Posterior cingulate gyrus (tissue), 11 donors: ENCODE data around the gene STARD8.

Experiments used
- DNase-seq, 10 donors: peaks; one replicate each; pipeline versions ENCODE4 v3.0.0 to v3.0.0-alpha.2; 2020 to 2021; ENCODE audit warnings: mixed read lengths in 3 of 10
- intact Hi-C: fragments of 100-400 bp; cut with DNase I; formaldehyde crosslinking; loops from one replicate; pipeline ENCODE4 v1.15.1; 2023

STARD8 gene

GRCh38 chrX:68710870-68711576 is 63.6 kb downstream of the STARD8 start:
- peak in 2 of 10 donors; percentile 11 to 70 for DNase-seq
- intact Hi-C loops, result no loop called here

GRCh38 chrX:68711845-68712244 is 64.4 kb downstream of the STARD8 start:
- DNase-seq, result peak in 1 of 10 donors; percentile 43
- intact Hi-C loops, result no loop called here

GRCh38 chrX:68714856-68715255 is 67.4 kb downstream of the STARD8 start:
- DNase-seq, result no peak
- intact Hi-C loops, result no loop called here

GRCh38 chrX:68717196-68717595 is 69.7 kb downstream of the STARD8 start:
- intact Hi-C loops, result no loop called here
- peak in 1 of 10 donors; percentile 76 for DNase-seq

GRCh38 chrX:68717663-68718442 is 70.4 kb downstream of the STARD8 start:
- intact Hi-C loops, result no loop called here
- DNase-seq, result peak in 2 of 10 donors; percentile 53 to 70

GRCh38 chrX:68718443-68718820 is 71.0 kb downstream of the STARD8 start:
- intact Hi-C loops, result no loop called here
- DNase-seq, result peak in 2 of 10 donors; percentile 49 to 65

GRCh38 chrX:68719181-68719903 is 71.9 kb downstream of the STARD8 start:
- peak in 2 of 10 donors; percentile 65 to 71 for DNase-seq
- intact Hi-C loops, result no loop called here

GRCh38 chrX:68719904-68720614 is 72.6 kb downstream of the STARD8 start:
- DNase-seq, result peak in 2 of 10 donors; percentile 56 to 73
- intact Hi-C loops, result no loop called here

- peak in 2 of 10 donors; percentile 27 to 41 for DNase-seq
- intact Hi-C loops, result no loop called here
Measured at GRCh38 chrX:68720851-68721250, 73.4 kb downstream of the STARD8 start.

- DNase-seq, result peak in 1 of 10 donors; percentile 42
- intact Hi-C loops, result no loop called here
Measured at GRCh38 chrX:68721546-68721945, 74.1 kb downstream of the STARD8 start.

GRCh38 chrX:68721991-68722860 is 74.8 kb downstream of the STARD8 start:
- intact Hi-C loops, result no loop called here
- DNase-seq, result peak in 2 of 10 donors; percentile 24 to 74

GRCh38 chrX:68723491-68724155 is 76.2 kb downstream of the STARD8 start:
- intact Hi-C loops, result no loop called here
- peak in 3 of 10 donors; percentile 62 to 67 (median 65) for DNase-seq

- intact Hi-C loops, result no loop called here
- DNase-seq, result peak in 2 of 10 donors; percentile 33 to 50
Measured at GRCh38 chrX:68724531-68725020, 77.1 kb downstream of the STARD8 start.

GRCh38 chrX:68725756-68726365 is 78.4 kb downstream of the STARD8 start:
- DNase-seq, result peak in 2 of 10 donors; percentile 19 to 22
- intact Hi-C loops, result no loop called here

- intact Hi-C loops, result no loop called here
- DNase-seq, result peak in 2 of 10 donors; percentile 25 to 47
Measured at GRCh38 chrX:68726366-68726765, 78.9 kb downstream of the STARD8 start.

GRCh38 chrX:68727696-68728095 is 80.2 kb downstream of the STARD8 start:
- intact Hi-C loops, result no loop called here
- peak in 1 of 10 donors; percentile 16 for DNase-seq

GRCh38 chrX:68728186-68728585 is 80.7 kb downstream of the STARD8 start:
- DNase-seq, result peak in 1 of 10 donors; percentile 28
- intact Hi-C loops, result no loop called here

- intact Hi-C loops, result no loop called here
- no peak for DNase-seq
Measured at GRCh38 chrX:68731254-68731653, 83.8 kb downstream of the STARD8 start.
